Epithelial cell of proximal tubule (primary cell): Measurements from ENCODE around the gene PEX11G. TPM values are rescaled to one million over a fixed set of nuclear protein-coding genes. Genes with fewer than 3 reads are reported as not detected.

ENCODE experiments used
- DNase-seq: peaks from one replicate; pipeline ENCODE4 v3.0.0-alpha.2; 2011; ENCODE audit warnings: low read depth
- H3K4me3 ChIP-seq: 2 replicates; pipeline ENCODE4 v1.5.1; 2011; ENCODE audit warnings: low read depth, mild to moderate bottlenecking, low read length
- CTCF ChIP-seq: conservative IDR thresholded peaks from 2 replicates; pipeline ENCODE4 v1.5.1; 2012; ENCODE audit warnings: low read depth, mild to moderate bottlenecking, low read length
- total RNA-seq: library from RNA; depleted of rRNA; stranded (reverse); fragments of >200 nt; gene quantifications from 2 replicates; pipeline ENCODE4 v1.2.3, GENCODE V29; 2015

Gene PEX11G
- 1.6 and 6.2 TPM in 2 replicates for total RNA-seq

GRCh38 chr19:7488736-7489353 is at the start of gene PEX11G:
PEX11G (minus strand) TSS chr19:7489035; CDS start chr19:7489010, 25 bp downstream.
- DNase-seq, result no peak
- TF ChIP-seq CTCF, result no peak
- H3K4me3 ChIP-seq, result peak within 1 kb of the TSS; percentile 75

DNA sequence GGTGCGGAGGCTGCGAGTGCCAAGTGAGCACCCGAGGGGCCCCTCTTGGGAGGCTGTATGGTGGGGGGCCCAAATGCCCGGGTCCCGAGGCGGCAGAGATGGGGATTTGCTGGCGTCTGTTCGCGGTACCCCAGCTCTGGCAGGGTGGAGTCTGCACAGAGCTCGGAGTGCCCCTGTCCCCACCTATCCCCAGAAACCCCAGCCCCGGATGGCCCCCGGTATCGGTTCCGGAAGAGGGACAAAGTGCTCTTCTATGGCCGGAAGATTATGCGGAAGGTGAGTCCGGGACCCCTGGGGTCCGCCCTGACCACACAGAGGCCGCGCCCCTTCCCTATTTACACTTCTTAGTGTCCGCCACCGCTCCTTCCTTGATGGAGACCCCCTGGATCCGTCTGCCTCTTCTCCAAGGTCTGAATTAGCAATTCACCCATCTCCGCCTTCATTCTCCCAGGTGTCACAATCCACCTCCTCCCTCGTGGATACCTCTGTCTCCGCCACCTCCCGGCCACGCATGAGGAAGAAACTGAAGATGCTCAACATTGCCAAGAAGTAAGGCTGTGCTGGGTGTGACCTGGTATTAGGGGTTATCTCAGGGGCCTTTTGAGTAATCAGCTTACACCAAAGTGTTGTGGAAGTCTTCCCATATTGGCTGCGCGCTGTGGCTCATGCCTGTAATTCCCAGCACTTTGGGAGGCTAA is 47.3 kb upstream of the PEX11G start:
- peak overlapping the region; percentile 98 for H3K4me3 ChIP-seq
- TF ChIP-seq CTCF, result no peak
- DNase-seq, result no peak

GRCh38 chr19:7535047-7535997 is 46.5 kb upstream of the PEX11G start, which contains the start of gene PNPLA6:
PNPLA6 (plus strand) TSS chr19:7535717; CDS start chr19:7535789, 72 bp downstream.
- no peak for DNase-seq
- TF ChIP-seq CTCF, result no peak

GRCh38 chr19:7534531-7535046 is 45.8 kb upstream of the PEX11G start:
- no peak for DNase-seq
- peak overlapping the region; percentile 98 for H3K4me3 ChIP-seq
- peak; percentile 18 for TF ChIP-seq CTCF

More at GRCh38 chr19:7535047-7535997, 46.5 kb upstream of the PEX11G start, which contains the start of gene PNPLA6:
- H3K4me3 ChIP-seq, result peak within 1 kb of the TSS; percentile 98

DNA sequence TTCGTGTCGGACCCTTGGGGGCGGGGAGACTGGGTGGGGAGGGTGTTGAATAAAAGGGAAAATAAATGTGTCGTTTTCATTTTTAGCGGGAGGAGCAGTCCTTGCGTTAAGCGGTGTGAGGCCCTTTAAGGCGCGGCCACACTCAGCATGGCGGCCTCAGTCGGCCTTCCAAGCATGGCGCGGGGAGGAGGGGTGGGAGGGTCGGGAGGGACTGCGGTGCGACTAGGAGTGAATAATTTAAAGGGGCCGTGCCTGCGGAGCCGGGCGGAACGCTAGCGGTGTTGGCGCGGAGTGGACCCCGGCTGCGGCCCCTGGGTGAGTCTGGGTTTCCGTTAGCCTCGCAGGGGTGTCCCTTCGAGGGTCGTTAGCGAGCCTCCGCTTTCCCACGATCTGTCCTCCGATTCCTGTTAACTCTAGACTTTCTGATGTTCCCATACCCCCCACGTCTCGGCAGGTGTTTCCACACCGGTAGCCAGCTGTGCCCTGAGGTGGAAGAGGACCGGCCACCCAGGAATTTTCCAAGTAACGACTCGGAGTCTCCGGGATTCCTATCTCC is 45.2 kb upstream of the PEX11G start:
- TF ChIP-seq CTCF, result no peak

DNA sequence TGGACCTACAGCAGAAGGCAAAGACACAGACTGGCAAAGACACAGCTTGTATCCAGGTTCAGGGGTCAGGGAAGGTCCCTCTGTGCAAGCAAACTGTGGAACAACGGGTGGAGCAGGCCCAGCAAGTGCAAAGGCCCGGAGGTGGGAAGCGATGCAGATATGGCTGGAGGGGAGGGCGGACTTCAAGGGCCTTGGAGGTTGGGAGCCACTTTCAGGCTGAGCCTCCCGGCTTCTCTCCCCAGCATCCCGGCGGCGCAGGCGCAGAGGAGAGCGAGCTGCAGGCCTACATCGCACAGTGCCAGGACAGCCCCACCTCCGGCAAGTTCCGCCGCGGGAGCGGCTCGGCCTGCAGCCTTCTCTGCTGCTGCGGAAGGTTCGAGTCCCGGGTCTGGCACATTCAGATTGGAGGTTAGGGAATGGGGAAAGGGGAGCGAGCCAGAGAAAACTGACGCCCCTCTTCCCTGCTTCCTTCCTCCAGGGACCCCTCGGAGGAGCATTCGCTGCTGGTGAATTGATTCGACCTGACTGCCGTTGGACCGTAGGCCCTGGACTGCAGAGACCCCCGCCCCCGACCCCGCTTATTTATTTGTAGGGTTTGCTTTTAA is 44.5 kb upstream of the PEX11G start:
- peak overlapping the region; percentile 98 for H3K4me3 ChIP-seq
- DNase-seq, result no peak
- TF ChIP-seq CTCF, result no peak

More for the DNA sequence above, 45.2 kb upstream of the PEX11G start:
- no peak for DNase-seq
- peak overlapping the region; percentile 98 for H3K4me3 ChIP-seq
